Smooth muscle cell (in vitro differentiated cells): Measurements from ENCODE around the gene PTBP3. TPM values are rescaled to one million over a fixed set of nuclear protein-coding genes. Genes with fewer than 3 reads are reported as not detected.
A peak's percentile ranks its signal among the peaks of the same experiment; 100 is the strongest.

Experiments
- DNase-seq: peaks from one replicate; lab custom pipeline; 2025; ENCODE audit not compliant: unreplicated experiment; lab: John Stamatoyannopoulos, UW
- H2AFZ ChIP-seq: fragments of 200-600 bp; sonication (generic); 2 replicates; pipeline ENCODE4 v1.6.0; 2016; ENCODE audit warnings: antibody characterized with exemption, low read depth, mild to moderate bottlenecking
- H3F3A ChIP-seq: fragments of 200-600 bp; sonication (generic); 2 replicates; pipeline ENCODE4 v1.6.0; 2017; ENCODE audit warnings: antibody characterized with exemption, low read depth
- H3K27ac ChIP-seq: fragments of 200-600 bp; sonication (generic); 2 replicates; pipeline ENCODE4 v1.5.1; 2016; ENCODE audit warnings: low read depth, mild to moderate bottlenecking
- H3K27me3 ChIP-seq: fragments of 200-600 bp; sonication (generic); 2 replicates; pipeline ENCODE4 v1.6.1; 2016; ENCODE audit warnings: low read depth, mild to moderate bottlenecking
- H3K36me3 ChIP-seq: fragments of 200-600 bp; sonication (generic); 2 replicates; pipeline ENCODE4 v1.5.1; 2016; ENCODE audit warnings: low read depth
- H3K4me1 ChIP-seq: fragments of 200-600 bp; sonication (generic); 2 replicates; pipeline ENCODE4 v1.5.1; 2016; ENCODE audit warnings: low read depth
- H3K4me2 ChIP-seq: fragments of 200-600 bp; sonication (generic); 2 replicates; pipeline ENCODE4 v1.6.0; 2016; ENCODE audit warnings: mild to moderate bottlenecking
- H3K4me3 ChIP-seq: fragments of 200-600 bp; sonication (generic); 2 replicates; pipeline ENCODE4 v1.5.1; 2016; ENCODE audit warnings: mild to moderate bottlenecking
- H3K79me2 ChIP-seq: fragments of 200-600 bp; sonication (generic); 2 replicates; pipeline ENCODE4 v1.6.0; 2016; ENCODE audit warnings: low read depth, mild to moderate bottlenecking
- H3K9ac ChIP-seq: fragments of 200-600 bp; sonication (generic); 2 replicates; pipeline ENCODE4 v1.6.0; 2016; ENCODE audit warnings: low read depth
- H3K9me3 ChIP-seq: fragments of 200-600 bp; sonication (generic); replicated peaks from 2 replicates; pipeline ENCODE4 v1.5.1; 2016; ENCODE audit warnings: low read depth
- H4K20me1 ChIP-seq: fragments of 200-600 bp; sonication (generic); 2 replicates; pipeline ENCODE4 v1.6.0; 2016; ENCODE audit warnings: low read depth
- whole genome bisulfite sequencing: methylation state at CpG from one replicate; pipeline ENCODE4 v1.1.7; 2016; ENCODE audit warnings: low lambda C conversion rate; 5-methylcytosine and 5-hydroxymethylcytosine counted together
- polyA plus RNA-seq: library from polyadenylated mRNA; unstranded; fragments of >200 nt; fragmentation: Nextera tagmentation; extraction: Ambion mirVana; gene quantifications from 2 replicates; pipeline ENCODE4 v1.2.1, GENCODE V29; 2016
- total RNA-seq: library from RNA; depleted of rRNA; stranded (reverse); fragments of >200 nt; gene quantifications from 2 replicates; pipeline ENCODE4 v1.2.3, GENCODE V29; 2014
- TF ChIP-seq, protein P1 (sequence below): fragments of 200-600 bp; sonication (generic); IDR thresholded peaks from 2 replicates; pipeline ENCODE4 v1.5.1; 2017; ENCODE audit warnings: borderline replicate concordance, mild to moderate bottlenecking, antibody characterized with exemption; ENCODE audit not compliant: insufficient read depth, poor library complexity, severe bottlenecking

Gene PTBP3
- total and polyA plus RNA-seq, 2 experiments from 2014 or later = 9.5 to 51.5 TPM

DNA sequence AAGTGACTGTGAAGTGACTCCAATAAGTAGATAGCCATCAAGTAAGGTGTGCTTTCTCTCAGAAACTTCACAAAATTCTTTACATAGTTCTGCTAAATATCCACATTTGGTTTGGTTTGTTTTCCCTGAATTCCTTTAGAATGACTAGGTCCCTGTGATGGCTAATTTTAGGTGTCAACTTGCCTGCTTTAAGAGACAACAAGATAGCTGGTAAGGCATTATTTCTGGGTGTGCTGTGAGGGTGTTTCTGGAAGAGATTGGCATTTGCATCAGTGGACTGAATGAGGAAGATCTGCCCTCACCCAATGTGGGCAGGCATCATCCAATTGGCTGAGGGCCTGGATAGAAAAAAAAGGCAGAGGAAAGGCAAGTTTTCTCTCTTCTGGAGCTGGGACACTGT, 8.3 kb upstream of the PTBP3 start:
- Histone ChIP-seq H3K9ac (no peak overlapping the region), H3K36me3 (no peaks in the 10 kb centered on the region), H3K27ac (no peak overlapping the region), H3K4me3 (no peak overlapping the region), H3K79me2 (no peaks in the 10 kb centered on the region), H2AFZ (no peak overlapping the region), H3F3A (no peaks in the 10 kb centered on the region), H3K4me1 (no peaks in the 10 kb centered on the region), H3K4me2 (no peak overlapping the region), H3K9me3 (no peaks in the 10 kb centered on the region), H4K20me1 (no peaks in the 10 kb centered on the region), H3K27me3 (no peaks in the 10 kb centered on the region)
- TF ChIP-seq, protein P1, sequence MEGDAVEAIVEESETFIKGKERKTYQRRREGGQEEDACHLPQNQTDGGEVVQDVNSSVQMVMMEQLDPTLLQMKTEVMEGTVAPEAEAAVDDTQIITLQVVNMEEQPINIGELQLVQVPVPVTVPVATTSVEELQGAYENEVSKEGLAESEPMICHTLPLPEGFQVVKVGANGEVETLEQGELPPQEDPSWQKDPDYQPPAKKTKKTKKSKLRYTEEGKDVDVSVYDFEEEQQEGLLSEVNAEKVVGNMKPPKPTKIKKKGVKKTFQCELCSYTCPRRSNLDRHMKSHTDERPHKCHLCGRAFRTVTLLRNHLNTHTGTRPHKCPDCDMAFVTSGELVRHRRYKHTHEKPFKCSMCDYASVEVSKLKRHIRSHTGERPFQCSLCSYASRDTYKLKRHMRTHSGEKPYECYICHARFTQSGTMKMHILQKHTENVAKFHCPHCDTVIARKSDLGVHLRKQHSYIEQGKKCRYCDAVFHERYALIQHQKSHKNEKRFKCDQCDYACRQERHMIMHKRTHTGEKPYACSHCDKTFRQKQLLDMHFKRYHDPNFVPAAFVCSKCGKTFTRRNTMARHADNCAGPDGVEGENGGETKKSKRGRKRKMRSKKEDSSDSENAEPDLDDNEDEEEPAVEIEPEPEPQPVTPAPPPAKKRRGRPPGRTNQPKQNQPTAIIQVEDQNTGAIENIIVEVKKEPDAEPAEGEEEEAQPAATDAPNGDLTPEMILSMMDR = no peak
- DNase-seq = no peak

DNA sequence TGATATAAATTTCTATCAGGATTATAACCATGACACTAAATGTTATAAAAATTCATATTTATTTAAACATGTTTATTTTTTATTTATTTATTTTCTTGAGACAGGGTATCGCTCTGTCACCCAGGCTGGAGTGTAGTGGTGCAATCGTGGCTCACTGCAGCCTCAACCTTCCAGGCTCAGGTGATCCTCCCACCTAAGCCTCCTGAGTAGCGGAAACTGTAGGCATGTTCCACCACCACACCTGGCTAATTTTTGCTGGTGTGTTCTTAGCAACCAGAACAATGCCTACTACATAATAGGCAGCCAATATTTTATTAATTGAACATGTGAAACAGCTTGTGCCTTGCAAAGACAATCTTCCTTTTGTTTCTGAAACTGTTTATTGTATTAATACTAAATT, 6.5 kb upstream of the PTBP3 start:
- no peak overlapping the region for H3K9ac ChIP-seq
- no peak overlapping the region for H3K4me3 ChIP-seq
- TF ChIP-seq, protein P1 = no peak
- H3K36me3 ChIP-seq = no peaks in the 10 kb centered on the region
- 98% methylated on average over 3 of the region's 3 CpGs for WGBS
- H3F3A ChIP-seq = no peaks in the 10 kb centered on the region
- no peak overlapping the region for H3K4me2 ChIP-seq
- no peaks in the 10 kb centered on the region for H3K27me3 ChIP-seq
- no peaks in the 10 kb centered on the region for H4K20me1 ChIP-seq
- no peak overlapping the region for H3K27ac ChIP-seq
- no peaks in the 10 kb centered on the region for H3K4me1 ChIP-seq
- no peaks in the 10 kb centered on the region for H3K79me2 ChIP-seq
- no peak for DNase-seq
- H3K9me3 ChIP-seq = no peaks in the 10 kb centered on the region
- no peak overlapping the region for H2AFZ ChIP-seq

DNA sequence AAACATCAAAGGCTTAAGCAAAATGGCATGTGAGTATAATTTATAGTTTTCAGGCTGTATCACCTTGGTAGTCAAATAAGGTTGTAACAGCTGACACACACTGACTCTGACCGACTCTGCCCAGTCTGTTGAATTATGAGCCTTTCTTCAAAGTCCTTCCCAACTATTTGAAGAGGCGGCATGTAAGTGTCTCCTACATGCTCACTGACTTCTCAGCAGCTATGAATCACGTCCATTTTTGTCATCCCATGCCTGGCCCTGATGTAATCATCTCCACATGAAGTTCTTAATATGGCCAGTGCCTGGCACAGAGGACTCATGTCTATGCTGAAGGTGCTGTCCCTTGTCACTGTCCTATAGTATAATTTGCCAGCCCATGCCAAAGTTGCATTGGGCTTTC, 5.1 kb upstream of the PTBP3 start:
- no peak for DNase-seq
- peaks cover 9% of the 10 kb centered on the region for H3K4me1 ChIP-seq
- TF ChIP-seq, protein P1 = no peak
- H2AFZ ChIP-seq = no peak overlapping the region
- H3K9me3 ChIP-seq = no peaks in the 10 kb centered on the region
- peak overlapping the region; percentile 23 for H3K4me2 ChIP-seq
- H3K27ac ChIP-seq = peak overlapping the region; percentile 58
- no peaks in the 10 kb centered on the region for H3K79me2 ChIP-seq
- no peaks in the 10 kb centered on the region for H4K20me1 ChIP-seq
- no peak overlapping the region for H3K9ac ChIP-seq
- 10% methylated on average over 3 of the region's 3 CpGs for WGBS
- no peak overlapping the region for H3K4me3 ChIP-seq
- no peaks in the 10 kb centered on the region for H3K36me3 ChIP-seq
- no peaks in the 10 kb centered on the region for H3K27me3 ChIP-seq
- H3F3A ChIP-seq = peaks cover 4% of the 10 kb centered on the region

GRCh38 chr9:112337547-112337946, 4.1 kb upstream of the PTBP3 start:
- Histone ChIP-seq H3K4me3 (no peak overlapping the region), H3K4me1 (peaks cover 9% of the 10 kb centered on the region), H3K27ac (no peak overlapping the region), H3K36me3 (no peaks in the 10 kb centered on the region), H3K9me3 (no peaks in the 10 kb centered on the region), H3K9ac (no peak overlapping the region), H2AFZ (no peak overlapping the region), H4K20me1 (no peaks in the 10 kb centered on the region), H3K27me3 (no peaks in the 10 kb centered on the region), H3K4me2 (no peak overlapping the region), H3F3A (peaks cover 4% of the 10 kb centered on the region), H3K79me2 (peaks cover 2% of the 10 kb centered on the region)
- TF ChIP-seq, protein P1 = no peak
- no peak for DNase-seq
- 61% methylated on average over 1 of the region's 1 CpG for WGBS
